MM.1S (cell line): Measurements from ENCODE around the gene PCMT1.
"Not testable (repeated sequence)": the region's sequence is repeated elsewhere in the genome, so short reads cannot be mapped to it uniquely, and the experiment has no call there.

Experiments used
- CTCF ChIP-seq: fragments of 300-600 bp; sonication (generic); IDR thresholded peaks from 2 replicates; pipeline ENCODE4 v1.5.1; 2016; ENCODE audit warnings: antibody characterized with exemption, low read length, mixed read lengths
- EZH2phosphoT487 ChIP-seq: fragments of 300-600 bp; sonication (generic); IDR thresholded peaks from 2 replicates; pipeline ENCODE4 v1.6.1; 2018; ENCODE audit warnings: antibody characterized with exemption, low read length

GRCh38 chr6:149854017-149854416 lies 104.5 kb downstream of the PCMT1 start:
- TF ChIP-seq EZH2phosphoT487, CTCF: not testable (repeated sequence)
